Measurements from ENCODE around the gene DGKZ. TPM values are rescaled to one million over a fixed set of nuclear protein-coding genes. Genes with fewer than 3 reads are reported as not detected.
"Not testable (repeated sequence)": the region's sequence is repeated elsewhere in the genome, so short reads cannot be mapped to it uniquely, and the experiment has no call there.

The DGKZ gene, protein sequence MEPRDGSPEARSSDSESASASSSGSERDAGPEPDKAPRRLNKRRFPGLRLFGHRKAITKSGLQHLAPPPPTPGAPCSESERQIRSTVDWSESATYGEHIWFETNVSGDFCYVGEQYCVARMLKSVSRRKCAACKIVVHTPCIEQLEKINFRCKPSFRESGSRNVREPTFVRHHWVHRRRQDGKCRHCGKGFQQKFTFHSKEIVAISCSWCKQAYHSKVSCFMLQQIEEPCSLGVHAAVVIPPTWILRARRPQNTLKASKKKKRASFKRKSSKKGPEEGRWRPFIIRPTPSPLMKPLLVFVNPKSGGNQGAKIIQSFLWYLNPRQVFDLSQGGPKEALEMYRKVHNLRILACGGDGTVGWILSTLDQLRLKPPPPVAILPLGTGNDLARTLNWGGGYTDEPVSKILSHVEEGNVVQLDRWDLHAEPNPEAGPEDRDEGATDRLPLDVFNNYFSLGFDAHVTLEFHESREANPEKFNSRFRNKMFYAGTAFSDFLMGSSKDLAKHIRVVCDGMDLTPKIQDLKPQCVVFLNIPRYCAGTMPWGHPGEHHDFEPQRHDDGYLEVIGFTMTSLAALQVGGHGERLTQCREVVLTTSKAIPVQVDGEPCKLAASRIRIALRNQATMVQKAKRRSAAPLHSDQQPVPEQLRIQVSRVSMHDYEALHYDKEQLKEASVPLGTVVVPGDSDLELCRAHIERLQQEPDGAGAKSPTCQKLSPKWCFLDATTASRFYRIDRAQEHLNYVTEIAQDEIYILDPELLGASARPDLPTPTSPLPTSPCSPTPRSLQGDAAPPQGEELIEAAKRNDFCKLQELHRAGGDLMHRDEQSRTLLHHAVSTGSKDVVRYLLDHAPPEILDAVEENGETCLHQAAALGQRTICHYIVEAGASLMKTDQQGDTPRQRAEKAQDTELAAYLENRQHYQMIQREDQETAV
- total RNA-seq = 69.6 and 95.7 TPM in 2 replicates

DNA sequence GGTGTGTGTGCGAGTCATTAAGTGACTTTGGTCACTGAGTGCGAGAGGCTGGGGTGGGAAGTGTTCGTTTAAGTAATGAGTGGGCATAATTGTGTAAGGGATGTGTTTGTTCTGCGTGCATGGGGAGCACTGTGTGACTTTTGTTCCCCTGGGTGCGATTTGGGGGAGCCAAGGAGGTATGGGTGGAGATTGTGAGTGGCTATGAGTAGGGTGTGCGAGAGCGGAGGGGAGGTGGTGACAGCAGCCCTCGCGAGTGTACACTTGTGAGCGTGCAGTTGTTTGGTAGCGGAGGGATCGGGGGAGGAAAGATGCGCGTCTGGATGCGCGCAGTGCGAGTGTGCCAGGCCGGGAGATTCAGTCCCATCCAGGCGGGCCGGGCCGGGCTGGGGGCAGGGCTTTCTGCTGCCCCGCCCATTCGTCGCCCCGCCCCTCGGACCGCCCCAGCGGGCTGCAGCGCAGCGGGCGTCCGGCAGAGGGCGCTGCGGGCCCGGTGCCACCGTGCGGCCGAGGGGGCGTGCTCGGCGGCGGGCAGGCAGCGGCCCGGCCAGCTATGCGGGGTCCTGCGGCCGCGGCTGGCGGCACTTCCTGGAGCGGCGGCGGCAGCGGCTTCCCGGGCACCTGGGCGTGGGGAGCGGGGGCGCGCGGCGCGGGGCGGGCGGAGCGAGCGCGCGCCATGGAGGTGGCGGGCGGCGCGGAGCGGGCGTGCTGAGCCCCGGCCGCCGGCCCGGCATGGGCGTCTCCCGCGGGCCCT, at the start of gene DGKZ:
TSS of gene DGKZ (plus strand) at position 578 of the 751 bp plus-strand sequence. CDS start 197 bp downstream, outside the sequence.
- no peaks in the 10 kb centered on the region for H3K27me3 ChIP-seq (ENCODE audit: control insufficient read depth, insufficient read depth, low read length)
- H3K36me3 ChIP-seq (ENCODE audit: control insufficient read depth, insufficient read depth, low read length) = no peaks in the 10 kb centered on the region
- peak within 1 kb of the TSS; percentile 78 for H3K4me3 ChIP-seq (ENCODE audit: low read depth, low read length)
- TF ChIP-seq CTCF (IDR thresholded peaks at IDR 0.05; ENCODE audit: insufficient read depth, low read length, poor library complexity, severe bottlenecking) = no peak
- no peak for DNase-seq (ENCODE audit: low read depth)

GRCh38 chr11:46298699-46299433, 48.4 kb upstream of the DGKZ start:
- H3K36me3 ChIP-seq (ENCODE audit: control insufficient read depth, insufficient read depth, low read length) = no peaks in the 10 kb centered on the region
- no peaks in the 10 kb centered on the region for H3K27me3 ChIP-seq (ENCODE audit: control insufficient read depth, insufficient read depth, low read length)
- no peak for TF ChIP-seq CTCF (IDR thresholded peaks at IDR 0.05; ENCODE audit: insufficient read depth, low read length, poor library complexity, severe bottlenecking)
- no peak overlapping the region for H3K4me3 ChIP-seq (ENCODE audit: low read depth, low read length)
- DNase-seq (ENCODE audit: low read depth) = no peak

GRCh38 chr11:46299451-46299961, 47.8 kb upstream of the DGKZ start:
- Histone ChIP-seq H3K36me3 (ENCODE audit: control insufficient read depth, insufficient read depth, low read length) (no peaks in the 10 kb centered on the region), H3K4me3 (ENCODE audit: low read depth, low read length) (no peak overlapping the region), H3K27me3 (ENCODE audit: control insufficient read depth, insufficient read depth, low read length) (no peaks in the 10 kb centered on the region)
- DNase-seq (ENCODE audit: low read depth) = no peak
- peak; percentile 11 for TF ChIP-seq CTCF (IDR thresholded peaks at IDR 0.05; ENCODE audit: insufficient read depth, low read length, poor library complexity, severe bottlenecking)

DNA sequence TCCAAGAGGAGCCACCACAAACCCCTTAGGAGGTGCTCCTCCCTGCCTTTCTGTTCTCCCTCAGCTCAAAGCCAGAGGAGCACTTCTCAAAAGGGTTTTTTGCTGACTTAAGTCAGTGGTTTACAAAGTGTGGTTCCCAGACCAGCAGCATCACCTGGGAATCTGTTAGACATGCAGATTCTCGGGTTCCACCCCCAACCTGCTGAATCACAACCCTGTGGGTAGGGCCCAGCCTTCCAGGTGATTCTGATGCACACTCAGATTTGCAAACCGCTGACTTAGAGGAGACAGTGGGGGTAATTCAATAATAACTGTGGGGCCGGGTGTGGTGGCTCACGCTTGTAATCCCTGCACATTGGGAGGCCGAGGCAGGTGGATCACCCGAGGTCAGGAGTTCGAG, 47.0 kb upstream of the DGKZ start:
- no peak for DNase-seq (ENCODE audit: low read depth)
- no peak for TF ChIP-seq CTCF (IDR thresholded peaks at IDR 0.05; ENCODE audit: insufficient read depth, low read length, poor library complexity, severe bottlenecking)
- Histone ChIP-seq H3K36me3 (ENCODE audit: control insufficient read depth, insufficient read depth, low read length) (no peaks in the 10 kb centered on the region), H3K4me3 (ENCODE audit: low read depth, low read length) (no peak overlapping the region), H3K27me3 (ENCODE audit: control insufficient read depth, insufficient read depth, low read length) (no peaks in the 10 kb centered on the region)

DNA sequence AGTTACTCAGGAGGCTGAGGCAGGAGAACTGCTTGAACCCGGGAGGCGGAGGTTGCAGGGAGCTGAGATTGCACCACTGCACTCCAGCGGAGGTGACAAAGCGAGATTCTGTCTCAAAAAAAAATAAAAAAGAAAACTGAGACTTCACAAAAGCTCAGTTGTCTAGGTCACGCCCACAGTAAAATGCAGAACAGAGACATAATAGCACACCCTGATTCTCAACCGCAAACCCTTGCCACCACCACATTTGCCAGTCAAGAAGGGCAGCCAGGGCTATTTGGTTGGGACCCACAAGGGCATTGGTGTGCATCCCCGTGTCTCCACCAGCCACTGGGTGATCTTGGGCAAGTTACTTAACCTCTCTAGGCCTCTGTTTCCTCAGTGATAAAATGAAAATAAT, 44.4 kb upstream of the DGKZ start:
- no peaks in the 10 kb centered on the region for H3K36me3 ChIP-seq (ENCODE audit: control insufficient read depth, insufficient read depth, low read length)
- no peak for TF ChIP-seq CTCF (IDR thresholded peaks at IDR 0.05; ENCODE audit: insufficient read depth, low read length, poor library complexity, severe bottlenecking)
- H3K4me3 ChIP-seq (ENCODE audit: low read depth, low read length) = no peak overlapping the region
- H3K27me3 ChIP-seq (ENCODE audit: control insufficient read depth, insufficient read depth, low read length) = no peaks in the 10 kb centered on the region
- no peak for DNase-seq (ENCODE audit: low read depth)

GRCh38 chr11:46304036-46304435, 43.2 kb upstream of the DGKZ start:
- not testable (repeated sequence) for H3K36me3 ChIP-seq (ENCODE audit: control insufficient read depth, insufficient read depth, low read length); H3K4me3 ChIP-seq (ENCODE audit: low read depth, low read length); DNase-seq (ENCODE audit: low read depth); H3K27me3 ChIP-seq (ENCODE audit: control insufficient read depth, insufficient read depth, low read length)
